HEK293T (cell line): ENCODE measurements around the gene SPIRE2.

Experiments used
- CTCF ChIA-PET: fragments of 350-600 bp; formaldehyde crosslinking; extraction: SDS; loops from one replicate; lab custom pipeline; 2021; ENCODE audit warnings: antibody characterized with exemption, inconsistent platforms; lab: Yijun Ruan, JAX
- POLR2A ChIA-PET: fragments of 350-600 bp; formaldehyde crosslinking; extraction: SDS; loops from one replicate; lab custom pipeline; 2020; ENCODE audit warnings: antibody characterized with exemption, inconsistent platforms; lab: Yijun Ruan, JAX
- DNase-seq: peaks from one replicate; pipeline ENCODE4 v3.0.0; 2012; ENCODE audit warnings: mixed read lengths; ENCODE audit errors: extremely low spot score
- BHLHE40 ChIP-seq: fragments of 450-650 bp; IDR thresholded peaks from 2 replicates; pipeline ENCODE4 v1.6.1; 2016; ENCODE audit warnings: mild to moderate bottlenecking, moderate library complexity, borderline replicate concordance
- ELF4 ChIP-seq: fragments of 450-650 bp; IDR thresholded peaks from 2 replicates; pipeline ENCODE4 v1.6.1; 2017; ENCODE audit warnings: antibody characterized with exemption
- TF ChIP-seq, protein P1 (sequence below): fragments of 450-650 bp; IDR thresholded peaks from 2 replicates; pipeline ENCODE4 v1.6.1; 2016

SPIRE2 gene

DNA sequence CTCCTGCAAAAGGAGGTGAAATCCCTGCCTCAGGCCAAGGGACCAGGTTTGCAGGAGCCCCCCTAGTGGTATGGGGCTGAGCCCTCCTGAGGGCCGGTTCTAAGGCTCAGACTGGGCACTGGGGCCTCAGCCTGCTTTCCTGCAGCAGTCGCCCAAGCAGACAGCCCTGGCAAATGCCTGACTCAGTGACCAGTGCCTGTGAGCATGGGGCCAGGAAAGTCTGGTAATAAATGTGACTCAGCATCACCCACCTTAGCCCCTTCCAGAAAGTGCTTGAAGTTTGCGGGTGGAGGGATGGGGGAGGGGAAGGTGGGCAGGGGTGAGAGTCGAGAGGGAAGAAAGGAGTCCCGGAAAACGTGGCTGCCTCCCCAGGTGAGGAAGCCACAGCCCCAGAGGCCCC lies 92.4 kb downstream of the SPIRE2 start:
- ChIA-PET POLR2A (interaction anchor here (0.6 kb wide), 1 partner anchor 47 kb away, joined by 3 read pairs; the partner anchor contains the start of gene TCF25), CTCF (no interaction called here)
- no peak for DNase-seq
- TF ChIP-seq, protein P1, sequence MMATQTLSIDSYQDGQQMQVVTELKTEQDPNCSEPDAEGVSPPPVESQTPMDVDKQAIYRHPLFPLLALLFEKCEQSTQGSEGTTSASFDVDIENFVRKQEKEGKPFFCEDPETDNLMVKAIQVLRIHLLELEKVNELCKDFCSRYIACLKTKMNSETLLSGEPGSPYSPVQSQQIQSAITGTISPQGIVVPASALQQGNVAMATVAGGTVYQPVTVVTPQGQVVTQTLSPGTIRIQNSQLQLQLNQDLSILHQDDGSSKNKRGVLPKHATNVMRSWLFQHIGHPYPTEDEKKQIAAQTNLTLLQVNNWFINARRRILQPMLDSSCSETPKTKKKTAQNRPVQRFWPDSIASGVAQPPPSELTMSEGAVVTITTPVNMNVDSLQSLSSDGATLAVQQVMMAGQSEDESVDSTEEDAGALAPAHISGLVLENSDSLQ, result no peak
- TF ChIP-seq BHLHE40 (no peak), ELF4 (no peak)
